ENCODE measurements around the gene MYLIP.

DNA sequence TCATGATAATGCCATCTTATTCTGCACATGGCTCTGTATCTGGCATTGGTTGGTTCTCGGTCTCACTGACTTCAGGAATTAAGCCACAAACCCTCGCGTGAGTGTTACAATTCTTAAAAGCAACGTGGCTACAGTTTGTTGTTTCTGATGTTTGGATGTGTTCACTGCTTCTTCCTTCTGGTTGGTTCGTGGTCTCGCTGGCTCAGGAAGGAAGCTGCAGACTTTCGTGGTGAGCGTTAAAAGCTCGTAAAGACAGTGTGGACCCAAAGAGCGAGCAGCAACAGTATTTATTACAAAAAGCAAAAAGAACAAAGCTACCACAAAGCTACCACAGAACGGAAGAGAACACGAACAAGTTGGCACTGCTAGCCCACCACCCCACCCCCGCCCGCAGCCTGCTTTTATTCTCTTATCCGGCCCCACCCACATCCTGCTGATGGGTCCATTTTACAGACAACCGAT, 51.1 kb downstream of the MYLIP start:
- TF ChIP-seq, protein P1, sequence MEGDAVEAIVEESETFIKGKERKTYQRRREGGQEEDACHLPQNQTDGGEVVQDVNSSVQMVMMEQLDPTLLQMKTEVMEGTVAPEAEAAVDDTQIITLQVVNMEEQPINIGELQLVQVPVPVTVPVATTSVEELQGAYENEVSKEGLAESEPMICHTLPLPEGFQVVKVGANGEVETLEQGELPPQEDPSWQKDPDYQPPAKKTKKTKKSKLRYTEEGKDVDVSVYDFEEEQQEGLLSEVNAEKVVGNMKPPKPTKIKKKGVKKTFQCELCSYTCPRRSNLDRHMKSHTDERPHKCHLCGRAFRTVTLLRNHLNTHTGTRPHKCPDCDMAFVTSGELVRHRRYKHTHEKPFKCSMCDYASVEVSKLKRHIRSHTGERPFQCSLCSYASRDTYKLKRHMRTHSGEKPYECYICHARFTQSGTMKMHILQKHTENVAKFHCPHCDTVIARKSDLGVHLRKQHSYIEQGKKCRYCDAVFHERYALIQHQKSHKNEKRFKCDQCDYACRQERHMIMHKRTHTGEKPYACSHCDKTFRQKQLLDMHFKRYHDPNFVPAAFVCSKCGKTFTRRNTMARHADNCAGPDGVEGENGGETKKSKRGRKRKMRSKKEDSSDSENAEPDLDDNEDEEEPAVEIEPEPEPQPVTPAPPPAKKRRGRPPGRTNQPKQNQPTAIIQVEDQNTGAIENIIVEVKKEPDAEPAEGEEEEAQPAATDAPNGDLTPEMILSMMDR (IDR thresholded peaks at IDR 0.05), result no peak
- TF ChIP-seq POLR2A (IDR thresholded peaks at IDR 0.05), result no peak
